K562 (cell line): ENCODE results near the gene ATXN7. TPM values are rescaled to one million over a fixed set of nuclear protein-coding genes. Genes with fewer than 3 reads are reported as not detected.

Source experiments
- ATAC-seq: fragments of 200-7000 bp; cut with Tn5 transposase; 3 replicates; pipeline ENCODE4 v1.9.1; 2020; ENCODE audit warnings: moderate library complexity
- Bru-seq: library from RNA; stranded (reverse); fragments of 400-500 nt; gene quantifications from one replicate; lab custom pipeline; 2021; lab: Mats Ljungman, UMichigan
- BruChase-seq, 2 experiments: library from RNA; stranded (reverse); fragments of 400-500 nt; gene quantifications; one replicate each; lab custom pipeline; 2021; lab: Mats Ljungman, UMichigan
- BruUV-seq: library from RNA; stranded (reverse); fragments of 400-500 nt; replicated peaks from 2 replicates; lab custom pipeline; 2021; lab: Mats Ljungman, UMichigan
- CTCF ChIA-PET: fragments of 300-600 bp; formaldehyde crosslinking; extraction: SDS; loops from one replicate; lab custom pipeline; 2021; ENCODE audit warnings: low intra/inter-chr PET ratio; lab: Yijun Ruan, JAX
- POLR2A ChIA-PET: fragments of 300-600, 350-650 bp; sonication (Branson Sonifier 250); formaldehyde crosslinking; extraction: SDS; loops from one replicate; lab custom pipeline; 2021; ENCODE audit warnings: antibody characterized with exemption, inconsistent platforms; lab: Yijun Ruan, JAX
- DNase-seq, 4 experiments: peaks; one replicate each; pipeline versions ENCODE4 v3.0.0 to v3.0.0-alpha.2; 2011 to 2018; ENCODE audit warnings: low spot score in 3 of 4, mixed read lengths in 3 of 4; ENCODE audit errors: extremely low read depth in 1 of 4
- FAIRE-seq: peaks from 2 replicates; lab custom pipeline; 2011; peaks lifted over from hg19 to GRCh38; lab: Jason Lieb, UNC
- H2AFZ ChIP-seq: 2 replicates; pipeline ENCODE4 v1.6.0; 2011; ENCODE audit warnings: low read depth, low read length, control low read depth, inconsistent platforms
- H3K27ac ChIP-seq: fragments of 200-600 bp; 3 replicates; pipeline ENCODE4 v1.8.0; 2011; ENCODE audit warnings: low read depth, mild to moderate bottlenecking, control low read depth, inconsistent platforms, low read length, moderate library complexity, mixed read lengths; ENCODE audit errors: extremely low read depth
- H3K27me3 ChIP-seq, 2 experiments: fragments of 300-600 bp in 1 of 2; 2 replicates in 1 of 2; 3 replicates in 1 of 2; pipeline versions ENCODE4 v1.6.0 to v1.8.0; 2011; ENCODE audit warnings: inconsistent platforms in 2 of 2, low read length in 2 of 2, mild to moderate bottlenecking in 1 of 2, mixed read lengths in 1 of 2, moderate library complexity in 1 of 2; ENCODE audit not compliant: control insufficient read depth in 2 of 2, insufficient read depth in 2 of 2
- H3K36me3 ChIP-seq: fragments of 300-600 bp; 3 replicates; pipeline ENCODE4 v1.8.0; 2011; ENCODE audit warnings: mild to moderate bottlenecking, low read length, inconsistent platforms; ENCODE audit not compliant: control insufficient read depth, insufficient read depth
- H3K4me1 ChIP-seq, 2 experiments: fragments of 200-600 bp in 1 of 2; replicated peaks in 1 of 2; 2 replicates in 1 of 2; 3 replicates in 1 of 2; pipeline versions ENCODE4 v1.5.1 to v1.8.0; 2011; ENCODE audit warnings: inconsistent platforms in 2 of 2, low read length in 2 of 2, mild to moderate bottlenecking in 1 of 2, mixed read lengths in 1 of 2, moderate library complexity in 1 of 2; ENCODE audit not compliant: control insufficient read depth in 2 of 2, insufficient read depth in 2 of 2
- H3K4me2 ChIP-seq: 2 replicates; pipeline ENCODE4 v1.6.1; 2011; ENCODE audit warnings: low read length, control low read depth, inconsistent platforms, mixed read lengths; ENCODE audit not compliant: insufficient read depth
- H3K4me3 ChIP-seq: fragments of 200-600 bp; sonication (generic), shearing (Covaris generic); 2 replicates; pipeline ENCODE4 v1.5.1; 2016; ENCODE audit warnings: control low read depth, inconsistent platforms
- H3K79me2 ChIP-seq: fragments of 200-600 bp; 3 replicates; pipeline ENCODE4 v1.8.0; 2011; ENCODE audit warnings: low read length, inconsistent platforms; ENCODE audit not compliant: control insufficient read depth, insufficient read depth
- H3K9ac ChIP-seq, 2 experiments: 2 replicates each; pipeline versions ENCODE4 v1.6.0 to v1.6.1; 2011; ENCODE audit warnings: low read depth in 2 of 2, low read length in 2 of 2, control low read depth in 1 of 2, inconsistent platforms in 1 of 2, mild to moderate bottlenecking in 1 of 2, mixed read lengths in 1 of 2; ENCODE audit not compliant: insufficient read depth in 1 of 2
- H3K9me1 ChIP-seq: one replicate; pipeline ENCODE4 v1.6.0; 2011; ENCODE audit warnings: inconsistent platforms, mild to moderate bottlenecking, low read length, moderate library complexity; ENCODE audit not compliant: control insufficient read depth, insufficient read depth
- H3K9me3 ChIP-seq: replicated peaks from 2 replicates; pipeline ENCODE4 v1.5.1; 2011; ENCODE audit warnings: low read depth, low read length, inconsistent platforms; ENCODE audit not compliant: control insufficient read depth, insufficient read depth
- H4K20me1 ChIP-seq: replicated peaks from 2 replicates; pipeline ENCODE4 v1.6.1; 2011; ENCODE audit warnings: low read length, inconsistent platforms, mixed read lengths; ENCODE audit not compliant: control insufficient read depth, insufficient read depth
- EP300 ChIP-seq: IDR thresholded peaks from 2 replicates; pipeline ENCODE4 v1.6.1; 2012; ENCODE audit warnings: low read length, improper control_type of control experiment
- HNRNPK ChIP-seq: fragments of 200-400 bp; formaldehyde crosslinking; IDR thresholded peaks from one replicate; pipeline ENCODE4 v1.6.1; 2018; ENCODE audit warnings: mild to moderate bottlenecking, low read depth, low read length; ENCODE audit not compliant: poor library complexity, severe bottlenecking
- KDM4B ChIP-seq, 2 experiments: fragments of 450-650 bp in 1 of 2; sonication (generic) in 1 of 2; IDR thresholded peaks; 2 replicates each; pipeline ENCODE4 v1.6.1; 2016 to 2017; ENCODE audit warnings: borderline replicate concordance in 2 of 2, antibody characterized with exemption in 1 of 2, low read depth in 1 of 2, mild to moderate bottlenecking in 1 of 2
- NONO ChIP-seq, 2 experiments: fragments of 200-400 bp in 1 of 2; fragments of 450-650 bp in 1 of 2; formaldehyde crosslinking in 1 of 2; IDR thresholded peaks; 2 replicates each; pipeline ENCODE4 v1.6.1; 2017; ENCODE audit warnings: low read depth in 2 of 2, mild to moderate bottlenecking in 2 of 2, moderate library complexity in 2 of 2, low read length in 1 of 2
- NR4A1 ChIP-seq, 2 experiments: fragments of 250-450 bp in 1 of 2; fragments of 450-650 bp in 1 of 2; sonication (Bioruptor Pico) in 1 of 2; IDR thresholded peaks; 2 replicates each; pipeline versions ENCODE4 v1.4.0 to v1.6.1; 2016 to 2020; ENCODE audit warnings: mild to moderate bottlenecking in 2 of 2, missing compliant biosample characterization in 1 of 2, missing genetic modification characterization in 1 of 2, moderate library complexity in 1 of 2
- PCBP2 ChIP-seq: fragments of 200-400 bp; formaldehyde crosslinking; IDR thresholded peaks from 2 replicates; pipeline ENCODE4 v1.6.1; 2018; ENCODE audit warnings: low read length, low read depth, mild to moderate bottlenecking, moderate library complexity; ENCODE audit not compliant: poor library complexity, severe bottlenecking
- ZBTB7A ChIP-seq: IDR thresholded peaks from 2 replicates; pipeline ENCODE4 v1.6.1; 2011; ENCODE audit warnings: low read depth, mild to moderate bottlenecking, low read length, moderate library complexity, borderline replicate concordance; ENCODE audit not compliant: control insufficient read depth
- WGBS: fragments of 100-300 bp; shearing (Covaris generic); methylation state at CpG from one replicate; pipeline ENCODE4 v1.1.6; 2016; ENCODE audit warnings: low coverage, mixed read lengths; ENCODE audit not compliant: insufficient coverage; ENCODE audit errors: missing lambda C conversion rate; 5-methylcytosine and 5-hydroxymethylcytosine counted together
- in situ Hi-C: fragments of 300-500 bp; cut with MboI; formaldehyde crosslinking; loops from 4 replicates; pipeline ENCODE4 v1.15.0; 2018; ENCODE audit warnings: inconsistent platforms, mixed read lengths
- intact Hi-C: fragments of 100-400 bp; cut with micrococcal nuclease; formaldehyde crosslinking; loops from 2 replicates; pipeline ENCODE4 v1.14.2; 2022
- long read RNA-seq, 3 experiments: library from polyadenylated mRNA in 2 of 3; library from RNA in 1 of 3; unstranded in 2 of 3; stranded (forward) in 1 of 3; transcript quantifications; one replicate each; pipeline ENCODE4 v2.0.0, GENCODE V29; 2019 to 2022
- polyA minus RNA-seq, 3 experiments: library from RNA; depleted of rRNA, polyadenylated mRNA; stranded (reverse); fragments of >200 nt; gene quantifications; 2 replicates each; pipeline ENCODE4 v1.2.3, GENCODE V29; 2011
- polyA plus RNA-seq, 8 experiments: library from polyadenylated mRNA; depleted of rRNA in 4 of 8; stranded (reverse) in 5 of 8; unstranded in 3 of 8; fragments of >200 nt; fragmentation: Nextera tagmentation in 2 of 8; fragmentation: Illumina TruSeq in 1 of 8; extraction: Ambion mirVana in 2 of 8; extraction: Trizol in 1 of 8; gene quantifications; 2 replicates each; pipeline versions ENCODE4 v1.2.1 to v1.2.3, GENCODE V29; 2011 to 2014; ENCODE audit warnings: inconsistent platforms in 1 of 8, missing spikeins in 1 of 8
- total RNA-seq, 7 experiments: library from RNA; depleted of rRNA in 6 of 7; stranded (reverse); fragments of >200 nt in 6 of 7; fragmentation: Illumina TruSeq in 2 of 7; extraction: Trizol in 2 of 7; gene quantifications; 2 replicates each; pipeline versions ENCODE4 v1.2.1 to v1.2.3, GENCODE V29; 2011 to 2021; ENCODE audit warnings: low replicate concordance in 1 of 7
- TF ChIP-seq, protein P1 (sequence below): sonication (generic); formaldehyde crosslinking; IDR thresholded peaks from 2 replicates; pipeline ENCODE4 v1.5.0; 2020; ENCODE audit warnings: missing genetic modification reagents
- TF ChIP-seq, protein P2 (sequence below): fragments of 250-450 bp; sonication (Bioruptor Pico); IDR thresholded peaks from 2 replicates; pipeline ENCODE4 v1.8.0; 2021; ENCODE audit warnings: borderline replicate concordance, mild to moderate bottlenecking, moderate library complexity; ENCODE audit not compliant: poor library complexity, severe bottlenecking

ATXN7 gene, protein sequence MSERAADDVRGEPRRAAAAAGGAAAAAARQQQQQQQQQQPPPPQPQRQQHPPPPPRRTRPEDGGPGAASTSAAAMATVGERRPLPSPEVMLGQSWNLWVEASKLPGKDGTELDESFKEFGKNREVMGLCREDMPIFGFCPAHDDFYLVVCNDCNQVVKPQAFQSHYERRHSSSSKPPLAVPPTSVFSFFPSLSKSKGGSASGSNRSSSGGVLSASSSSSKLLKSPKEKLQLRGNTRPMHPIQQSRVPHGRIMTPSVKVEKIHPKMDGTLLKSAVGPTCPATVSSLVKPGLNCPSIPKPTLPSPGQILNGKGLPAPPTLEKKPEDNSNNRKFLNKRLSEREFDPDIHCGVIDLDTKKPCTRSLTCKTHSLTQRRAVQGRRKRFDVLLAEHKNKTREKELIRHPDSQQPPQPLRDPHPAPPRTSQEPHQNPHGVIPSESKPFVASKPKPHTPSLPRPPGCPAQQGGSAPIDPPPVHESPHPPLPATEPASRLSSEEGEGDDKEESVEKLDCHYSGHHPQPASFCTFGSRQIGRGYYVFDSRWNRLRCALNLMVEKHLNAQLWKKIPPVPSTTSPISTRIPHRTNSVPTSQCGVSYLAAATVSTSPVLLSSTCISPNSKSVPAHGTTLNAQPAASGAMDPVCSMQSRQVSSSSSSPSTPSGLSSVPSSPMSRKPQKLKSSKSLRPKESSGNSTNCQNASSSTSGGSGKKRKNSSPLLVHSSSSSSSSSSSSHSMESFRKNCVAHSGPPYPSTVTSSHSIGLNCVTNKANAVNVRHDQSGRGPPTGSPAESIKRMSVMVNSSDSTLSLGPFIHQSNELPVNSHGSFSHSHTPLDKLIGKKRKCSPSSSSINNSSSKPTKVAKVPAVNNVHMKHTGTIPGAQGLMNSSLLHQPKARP
- 58.0 and 91.6 TPM in 2 replicates for total RNA-seq (2011; cell fraction: chromatin; rRNA removed; ENCODE audit: low replicate concordance)
- 28.3 and 32.4 TPM in 2 replicates for total RNA-seq (2011; cell fraction: nucleolus; rRNA removed)
- total RNA-seq (2011; cell fraction: nucleoplasm; rRNA removed), result 42.3 and 58.9 TPM in 2 replicates
- total RNA-seq (2014; rRNA removed), result 5.8 and 6.1 TPM in 2 replicates
- 7.5 and 9.6 TPM in 2 replicates for total RNA-seq (2014; rRNA removed; fragmentation: Illumina TruSeq; extraction: Trizol)
- 8.0 and 8.9 TPM in 2 replicates for total RNA-seq (2015; rRNA removed; fragmentation: Illumina TruSeq; extraction: Trizol)
- 5.8 and 9.2 TPM in 2 replicates for total RNA-seq (2021)
- 8.2 and 14.1 TPM in 2 replicates for polyA plus RNA-seq (2011; rRNA removed)
- 12.3 and 12.6 TPM in 2 replicates for polyA plus RNA-seq (2011; cell fraction: cytosol; rRNA removed)
- 43.1 and 66.4 TPM in 2 replicates for polyA plus RNA-seq (2011; cell fraction: nucleus; rRNA removed)
- 2.8 and 5.5 TPM in 2 replicates for polyA plus RNA-seq (2012)
- 6.7 and 7.6 TPM in 2 replicates for polyA plus RNA-seq (2014; fragmentation: Illumina TruSeq; extraction: Trizol)
- polyA plus RNA-seq (2014; fragmentation: Nextera tagmentation; extraction: Ambion mirVana), result 1 to 10 TPM in 1 of 2 experiments, under 1 TPM in 1; 0.41 to 1.3 TPM
- polyA plus RNA-seq (2014; rRNA removed), result 3.5 and 5.8 TPM in 2 replicates
- polyA minus RNA-seq (2011; rRNA and poly(A)+ RNA removed), result 27.4 and 34.8 TPM in 2 replicates
- polyA minus RNA-seq (2011; cell fraction: cytosol; rRNA and poly(A)+ RNA removed), result 8.8 and 9.3 TPM in 2 replicates
- 47.0 and 67.5 TPM in 2 replicates for polyA minus RNA-seq (2011; cell fraction: nucleus; rRNA and poly(A)+ RNA removed)
- percentile 69 among the genes with signal in this experiment for Bru-seq, nascent RNA
- percentile 67 among the genes with signal in this experiment for BruChase-seq, experiment 1, labeled RNA remaining after a 2-hour chase
- BruChase-seq, experiment 2, labeled RNA remaining after a 6-hour chase, result percentile 71 among the genes with signal in this experiment
- long read RNA-seq, experiment 1, partial matches to known transcripts, result 1 of 5 reads
- long read RNA-seq, experiment 1, other reads (novel, unspliced or antisense), result 1 of 5 reads
- long read RNA-seq, experiment 2, result 0 reads
- long read RNA-seq, experiment 3, result 0 reads

DNA sequence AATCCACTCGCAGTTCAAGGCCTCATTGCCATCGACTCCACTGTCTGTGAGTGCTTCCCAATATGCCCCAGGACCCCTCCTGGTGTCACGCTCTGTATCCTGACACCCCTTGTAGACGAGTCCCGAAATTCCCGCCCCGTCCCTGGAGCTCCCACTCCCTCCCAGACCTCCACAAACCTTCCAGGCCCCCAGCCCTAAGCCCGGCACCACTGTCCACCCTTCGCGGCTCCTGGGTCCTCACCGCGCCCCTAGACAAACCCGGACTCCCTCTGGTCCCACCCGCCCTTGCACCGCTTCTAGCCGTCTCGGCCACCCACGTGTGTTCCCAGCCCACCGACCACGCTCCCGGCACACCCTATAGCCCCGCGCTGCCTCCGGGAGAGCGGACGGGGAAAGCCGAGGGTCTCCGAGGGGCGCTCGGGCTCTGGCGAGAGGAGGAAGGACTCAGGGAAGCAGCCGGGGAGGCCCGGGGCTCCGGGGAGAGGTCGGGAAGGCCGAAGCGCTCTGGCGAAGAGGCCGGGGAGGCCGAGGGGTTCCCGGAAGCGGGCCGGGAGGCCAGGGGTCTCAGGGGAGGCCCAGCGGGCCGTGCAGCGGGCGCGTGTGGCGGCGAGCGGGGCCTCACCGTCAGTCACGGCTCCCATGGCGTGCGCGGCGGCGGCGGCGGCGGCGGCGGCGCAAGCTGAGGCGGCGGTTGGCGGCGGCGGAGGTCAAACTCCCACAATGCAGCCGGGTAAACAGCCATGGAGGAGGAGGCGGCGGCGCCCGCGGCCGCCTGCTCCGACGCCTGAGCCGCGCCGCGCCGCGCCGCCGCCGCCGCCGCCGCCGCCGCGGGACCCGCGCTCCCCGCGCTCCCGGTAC is at the start of gene ATXN7, which contains the start of gene THOC7:
Gene ATXN7, plus strand, starts transcription at position 718 of the 858 bp plus-strand sequence. CDS start 48,732 bp downstream, outside the sequence.
Gene THOC7, minus strand, starts transcription at position 656 of the 858 bp plus-strand sequence. Its CDS starts 15 bp downstream, at position 641.
- ATAC-seq (peak; percentile 82), FAIRE-seq (no peak), DNase-seq (peak; percentile 57 to 77 (median 68))
- H3K9me3 ChIP-seq, result no peaks in the 10 kb centered on the region
- intact Hi-C loops (loop anchor here (5.0 to 10.0 kb wide), 3 partner anchors 49 to 154 kb away; partner anchors contain the start of gene SCAANT1), in situ Hi-C loops (no loop called here)
- peak within 1 kb of the TSS; percentile 83 for H3K4me2 ChIP-seq
- H3K27ac ChIP-seq, result peak within 1 kb of the TSS; percentile 96
- H2AFZ ChIP-seq, result peak within 1 kb of the TSS; percentile 86
- H3K79me2 ChIP-seq, result peaks cover 91% of the 10 kb centered on the region
- no peaks in the 10 kb centered on the region for H3K9me1 ChIP-seq
- H3K9ac ChIP-seq, result peak within 1 kb of the TSS; percentile 93 to 97
- BruUV-seq, result no TSS peak
- H3K27me3 ChIP-seq, result no peaks in the 10 kb centered on the region
- peaks cover 11% of the 10 kb centered on the region; the same call in 2 of the 3 replicates for H3K36me3 ChIP-seq
- 0% methylated on average over 2 of the region's 98 CpGs for WGBS
- peaks cover 4% of the 10 kb centered on the region in 2 experiments; a peak in 4 of 5 replicates for H3K4me1 ChIP-seq
- no peaks in the 10 kb centered on the region for H4K20me1 ChIP-seq
- ChIA-PET POLR2A (interaction anchor here (0.6 to 1.0 kb wide), 2 partner anchors 13 to 45 kb away, joined by 3 to 4 read pairs; no protein-coding TSS in a partner anchor), CTCF (no interaction called here)
- peak within 1 kb of the TSS; percentile 89 for H3K4me3 ChIP-seq
- TF ChIP-seq HNRNPK (no peak), NR4A1 (CRISPR knock-in tag; IDR thresholded peaks at IDR 0.05) (no peak), NR4A1 (tag; IDR thresholded peaks at IDR 0.05) (no peak), ZBTB7A (peak; percentile 67; the same call in 1 of the 2 replicates), NONO (IDR thresholded peaks at IDR 0.05; ENCODE audit: low read depth in 2 of 2, low read length in 1 of 2) (0 out of 4 replicates have a peak, but pooled peaks of 1 of the 2 experiments have one; percentile 40), PCBP2 (no peak), KDM4B (IDR thresholded peaks at IDR 0.05; ENCODE audit: borderline replicate concordance in 2 of 2, low read depth in 1 of 2) (no peak), EP300 (no peak)
- TF ChIP-seq, protein P1, sequence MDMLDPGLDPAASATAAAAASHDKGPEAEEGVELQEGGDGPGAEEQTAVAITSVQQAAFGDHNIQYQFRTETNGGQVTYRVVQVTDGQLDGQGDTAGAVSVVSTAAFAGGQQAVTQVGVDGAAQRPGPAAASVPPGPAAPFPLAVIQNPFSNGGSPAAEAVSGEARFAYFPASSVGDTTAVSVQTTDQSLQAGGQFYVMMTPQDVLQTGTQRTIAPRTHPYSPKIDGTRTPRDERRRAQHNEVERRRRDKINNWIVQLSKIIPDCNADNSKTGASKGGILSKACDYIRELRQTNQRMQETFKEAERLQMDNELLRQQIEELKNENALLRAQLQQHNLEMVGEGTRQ (CRISPR knock-in tag), result no peak
- TF ChIP-seq, protein P2, sequence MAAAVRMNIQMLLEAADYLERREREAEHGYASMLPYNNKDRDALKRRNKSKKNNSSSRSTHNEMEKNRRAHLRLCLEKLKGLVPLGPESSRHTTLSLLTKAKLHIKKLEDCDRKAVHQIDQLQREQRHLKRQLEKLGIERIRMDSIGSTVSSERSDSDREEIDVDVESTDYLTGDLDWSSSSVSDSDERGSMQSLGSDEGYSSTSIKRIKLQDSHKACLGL (CRISPR knock-in tag), result no peak
